HEK293 (cell line): ENCODE measurements around the gene EXTL1.
A peak's percentile ranks its signal among the peaks of the same experiment; 100 is the strongest.

Experiments used
- CTCF ChIA-PET: fragments of 350-600 bp; formaldehyde crosslinking; extraction: SDS; loops from one replicate; lab custom pipeline; 2021; ENCODE audit warnings: antibody characterized with exemption; lab: Yijun Ruan, JAX
- POLR2A ChIA-PET: fragments of 300-600 bp; formaldehyde crosslinking; extraction: SDS; loops from one replicate; lab custom pipeline; 2020; ENCODE audit warnings: antibody characterized with exemption, inconsistent platforms; lab: Yijun Ruan, JAX
- H3K27ac ChIP-seq: fragments of 200-500 bp; sonication (Bioruptor generic); 2 replicates; pipeline ENCODE4 v1.5.1; 2014; ENCODE audit warnings: low read depth, low read length, control low read depth, inconsistent platforms; ENCODE audit errors: extremely low read depth
- H3K36me3 ChIP-seq, 2 experiments: fragments of 200-500 bp in 1 of 2; sonication (Bioruptor generic) in 1 of 2; 1 replicate in 1 of 2; 2 replicates in 1 of 2; pipeline ENCODE4 v1.5.1; 2014 to 2017; ENCODE audit warnings: inconsistent platforms in 2 of 2, low read length in 2 of 2; ENCODE audit not compliant: control insufficient read depth in 2 of 2, insufficient read depth in 1 of 2
- H3K4me1 ChIP-seq: fragments of 200-500 bp; sonication (Bioruptor generic); 2 replicates; pipeline ENCODE4 v1.5.1; 2014; ENCODE audit warnings: mild to moderate bottlenecking, low read length, inconsistent platforms; ENCODE audit not compliant: control insufficient read depth, insufficient read depth
- H3K4me3 ChIP-seq: 2 replicates; pipeline ENCODE4 v1.5.1; 2011; ENCODE audit warnings: low read depth, mild to moderate bottlenecking, control low read depth, low read length, moderate library complexity
- H3K9me3 ChIP-seq: fragments of 200-500 bp; sonication (Bioruptor generic); 2 replicates; pipeline ENCODE4 v1.5.1; 2014; ENCODE audit warnings: low read depth, low read length, inconsistent platforms; ENCODE audit not compliant: control insufficient read depth, insufficient read depth
- KLF10 ChIP-seq: fragments of 450-650 bp; IDR thresholded peaks from 2 replicates; pipeline ENCODE4 v1.5.1; 2018; ENCODE audit warnings: missing biosample characterization, mild to moderate bottlenecking, missing genetic modification characterization
- WT1 ChIP-seq: fragments of 450-650 bp; formaldehyde crosslinking; IDR thresholded peaks from 2 replicates; pipeline ENCODE4 v1.5.1; 2016; ENCODE audit warnings: missing biosample characterization, missing genetic modification characterization
- ZBTB20 ChIP-seq: fragments of 450-650 bp; formaldehyde crosslinking; IDR thresholded peaks from 2 replicates; pipeline ENCODE4 v1.5.1; 2016; ENCODE audit warnings: missing biosample characterization, missing genetic modification characterization
- ZFHX2 ChIP-seq: fragments of 450-650 bp; formaldehyde crosslinking; conservative IDR thresholded peaks from 2 replicates; pipeline ENCODE4 v1.5.1; 2016; ENCODE audit warnings: missing biosample characterization, missing genetic modification characterization
- ZNF146 ChIP-seq: fragments of 450-650 bp; formaldehyde crosslinking; IDR thresholded peaks from 2 replicates; pipeline ENCODE4 v1.5.1; 2016; ENCODE audit warnings: missing biosample characterization, missing genetic modification characterization
- ZNF184 ChIP-seq: fragments of 450-650 bp; IDR thresholded peaks from 2 replicates; pipeline ENCODE4 v1.5.1; 2018; ENCODE audit warnings: missing biosample characterization, mild to moderate bottlenecking, missing genetic modification characterization
- ZNF19 ChIP-seq: fragments of 450-650 bp; formaldehyde crosslinking; IDR thresholded peaks from 2 replicates; pipeline ENCODE4; 2016; ENCODE audit warnings: missing biosample characterization, missing genetic modification characterization, low read depth
- ZNF2 ChIP-seq: fragments of 450-650 bp; formaldehyde crosslinking; IDR thresholded peaks from 2 replicates; pipeline ENCODE4 v1.5.1; 2016; ENCODE audit warnings: missing biosample characterization, missing genetic modification characterization
- ZNF274 ChIP-seq, 2 experiments: fragments of 200-500 bp in 1 of 2; fragments of 450-650 bp in 1 of 2; sonication (Bioruptor generic) in 1 of 2; formaldehyde crosslinking in 1 of 2; IDR thresholded peaks; 2 replicates each; pipeline versions ENCODE4 v1.5.1 to v1.6.1; 2014 to 2016; ENCODE audit warnings: borderline replicate concordance in 1 of 2, inconsistent platforms in 1 of 2, low read length in 1 of 2, missing biosample characterization in 1 of 2, missing genetic modification characterization in 1 of 2
- ZNF341 ChIP-seq: fragments of 450-650 bp; formaldehyde crosslinking; IDR thresholded peaks from 2 replicates; pipeline ENCODE4; 2016; ENCODE audit warnings: low read depth, missing biosample characterization, missing genetic modification characterization
- ZNF530 ChIP-seq: fragments of 450-650 bp; formaldehyde crosslinking; IDR thresholded peaks from 2 replicates; pipeline ENCODE4 v1.5.1; 2016; ENCODE audit warnings: low read depth, missing biosample characterization, missing genetic modification characterization
- ZNF560 ChIP-seq: fragments of 450-650 bp; formaldehyde crosslinking; IDR thresholded peaks from 2 replicates; pipeline ENCODE4 v1.5.1; 2017; ENCODE audit warnings: missing biosample characterization, missing genetic modification characterization, borderline replicate concordance
- ZNF596 ChIP-seq: fragments of 450-650 bp; IDR thresholded peaks from 2 replicates; pipeline ENCODE4 v1.5.0; 2018; ENCODE audit warnings: missing biosample characterization, mild to moderate bottlenecking, missing genetic modification characterization, moderate library complexity
- ZNF621 ChIP-seq: fragments of 450-650 bp; formaldehyde crosslinking; IDR thresholded peaks from 2 replicates; pipeline ENCODE4 v1.5.1; 2017; ENCODE audit warnings: missing biosample characterization, missing genetic modification characterization
- ZNF623 ChIP-seq: fragments of 450-650 bp; formaldehyde crosslinking; IDR thresholded peaks from 2 replicates; pipeline ENCODE4 v1.5.1; 2016; ENCODE audit warnings: missing biosample characterization, missing genetic modification characterization
- ZNF626 ChIP-seq: fragments of 450-650 bp; sonication (Bioruptor Pico); formaldehyde crosslinking; IDR thresholded peaks from 2 replicates; pipeline ENCODE4 v1.5.1; 2018; ENCODE audit warnings: missing biosample characterization, missing genetic modification characterization, inconsistent platforms
- ZNF677 ChIP-seq: fragments of 450-650 bp; IDR thresholded peaks from 2 replicates; pipeline ENCODE4 v1.5.0; 2018; ENCODE audit warnings: missing biosample characterization, mild to moderate bottlenecking, missing genetic modification characterization, moderate library complexity
- ZNF747 ChIP-seq: fragments of 450-650 bp; formaldehyde crosslinking; IDR thresholded peaks from 2 replicates; pipeline ENCODE4 v1.5.1; 2016; ENCODE audit warnings: missing biosample characterization, missing genetic modification characterization
- TF ChIP-seq, protein P1 (sequence below): fragments of 450-650 bp; formaldehyde crosslinking; IDR thresholded peaks from 2 replicates; pipeline ENCODE4 v1.5.1; 2016; ENCODE audit warnings: missing biosample characterization, missing genetic modification characterization
- TF ChIP-seq, protein P2 (sequence below): fragments of 450-650 bp; IDR thresholded peaks from 2 replicates; pipeline ENCODE4 v1.5.1; 2018; ENCODE audit warnings: missing biosample characterization, mild to moderate bottlenecking, missing genetic modification characterization
- TF ChIP-seq, protein P3 (sequence below): fragments of 450-650 bp; formaldehyde crosslinking; IDR thresholded peaks from 2 replicates; pipeline ENCODE4 v1.5.1; 2017; ENCODE audit warnings: missing biosample characterization, missing genetic modification characterization
- TF ChIP-seq, protein P4 (sequence below): fragments of 450-650 bp; formaldehyde crosslinking; IDR thresholded peaks from 2 replicates; pipeline ENCODE4 v1.5.1; 2016; ENCODE audit warnings: missing biosample characterization, missing genetic modification characterization
- TF ChIP-seq, protein P5 (sequence below): fragments of 450-650 bp; formaldehyde crosslinking; IDR thresholded peaks from 2 replicates; pipeline ENCODE4 v1.5.1; 2016; ENCODE audit warnings: missing biosample characterization, missing genetic modification characterization, borderline replicate concordance

The EXTL1 gene

DNA sequence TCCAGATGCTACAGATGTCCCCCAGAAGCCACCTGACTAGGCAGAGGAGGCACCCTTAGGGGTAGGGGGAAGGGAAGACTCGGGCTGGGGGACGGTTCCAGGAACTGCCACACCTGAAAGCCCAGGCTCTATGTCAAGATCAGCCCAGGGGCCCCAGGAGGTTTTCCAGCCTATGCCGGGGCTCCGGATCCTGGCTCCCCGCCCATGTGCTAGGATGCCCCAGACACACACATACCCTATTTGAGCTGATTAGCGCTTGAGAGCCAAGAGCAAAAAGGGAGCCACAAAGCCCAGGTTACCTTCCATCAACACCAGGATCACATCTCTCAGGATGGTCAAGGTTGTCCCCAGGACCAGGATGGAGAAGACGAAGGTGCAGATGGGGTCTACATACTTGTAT, 19.8 kb downstream of the EXTL1 start:
- H3K4me1 ChIP-seq = no peaks in the 10 kb centered on the region
- POLR2A ChIA-PET = no interaction called here
- TF ChIP-seq WT1 (tag by site-specific recombination) (no peak), ZNF341 (tag by site-specific recombination) (no peak), ZNF747 (tag by site-specific recombination) (no peak), ZNF677 (tag by site-specific recombination) (no peak), ZBTB20 (tag by site-specific recombination) (peak; percentile 18; the same call in 1 of the 2 replicates)
- TF ChIP-seq, protein P1, sequence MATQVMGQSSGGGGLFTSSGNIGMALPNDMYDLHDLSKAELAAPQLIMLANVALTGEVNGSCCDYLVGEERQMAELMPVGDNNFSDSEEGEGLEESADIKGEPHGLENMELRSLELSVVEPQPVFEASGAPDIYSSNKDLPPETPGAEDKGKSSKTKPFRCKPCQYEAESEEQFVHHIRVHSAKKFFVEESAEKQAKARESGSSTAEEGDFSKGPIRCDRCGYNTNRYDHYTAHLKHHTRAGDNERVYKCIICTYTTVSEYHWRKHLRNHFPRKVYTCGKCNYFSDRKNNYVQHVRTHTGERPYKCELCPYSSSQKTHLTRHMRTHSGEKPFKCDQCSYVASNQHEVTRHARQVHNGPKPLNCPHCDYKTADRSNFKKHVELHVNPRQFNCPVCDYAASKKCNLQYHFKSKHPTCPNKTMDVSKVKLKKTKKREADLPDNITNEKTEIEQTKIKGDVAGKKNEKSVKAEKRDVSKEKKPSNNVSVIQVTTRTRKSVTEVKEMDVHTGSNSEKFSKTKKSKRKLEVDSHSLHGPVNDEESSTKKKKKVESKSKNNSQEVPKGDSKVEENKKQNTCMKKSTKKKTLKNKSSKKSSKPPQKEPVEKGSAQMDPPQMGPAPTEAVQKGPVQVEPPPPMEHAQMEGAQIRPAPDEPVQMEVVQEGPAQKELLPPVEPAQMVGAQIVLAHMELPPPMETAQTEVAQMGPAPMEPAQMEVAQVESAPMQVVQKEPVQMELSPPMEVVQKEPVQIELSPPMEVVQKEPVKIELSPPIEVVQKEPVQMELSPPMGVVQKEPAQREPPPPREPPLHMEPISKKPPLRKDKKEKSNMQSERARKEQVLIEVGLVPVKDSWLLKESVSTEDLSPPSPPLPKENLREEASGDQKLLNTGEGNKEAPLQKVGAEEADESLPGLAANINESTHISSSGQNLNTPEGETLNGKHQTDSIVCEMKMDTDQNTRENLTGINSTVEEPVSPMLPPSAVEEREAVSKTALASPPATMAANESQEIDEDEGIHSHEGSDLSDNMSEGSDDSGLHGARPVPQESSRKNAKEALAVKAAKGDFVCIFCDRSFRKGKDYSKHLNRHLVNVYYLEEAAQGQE = no peak
- TF ChIP-seq, protein P2, sequence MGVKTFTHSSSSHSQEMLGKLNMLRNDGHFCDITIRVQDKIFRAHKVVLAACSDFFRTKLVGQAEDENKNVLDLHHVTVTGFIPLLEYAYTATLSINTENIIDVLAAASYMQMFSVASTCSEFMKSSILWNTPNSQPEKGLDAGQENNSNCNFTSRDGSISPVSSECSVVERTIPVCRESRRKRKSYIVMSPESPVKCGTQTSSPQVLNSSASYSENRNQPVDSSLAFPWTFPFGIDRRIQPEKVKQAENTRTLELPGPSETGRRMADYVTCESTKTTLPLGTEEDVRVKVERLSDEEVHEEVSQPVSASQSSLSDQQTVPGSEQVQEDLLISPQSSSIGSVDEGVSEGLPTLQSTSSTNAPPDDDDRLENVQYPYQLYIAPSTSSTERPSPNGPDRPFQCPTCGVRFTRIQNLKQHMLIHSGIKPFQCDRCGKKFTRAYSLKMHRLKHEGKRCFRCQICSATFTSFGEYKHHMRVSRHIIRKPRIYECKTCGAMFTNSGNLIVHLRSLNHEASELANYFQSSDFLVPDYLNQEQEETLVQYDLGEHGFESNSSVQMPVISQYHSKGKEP (tag by site-specific recombination) = no peak
- TF ChIP-seq, protein P3, sequence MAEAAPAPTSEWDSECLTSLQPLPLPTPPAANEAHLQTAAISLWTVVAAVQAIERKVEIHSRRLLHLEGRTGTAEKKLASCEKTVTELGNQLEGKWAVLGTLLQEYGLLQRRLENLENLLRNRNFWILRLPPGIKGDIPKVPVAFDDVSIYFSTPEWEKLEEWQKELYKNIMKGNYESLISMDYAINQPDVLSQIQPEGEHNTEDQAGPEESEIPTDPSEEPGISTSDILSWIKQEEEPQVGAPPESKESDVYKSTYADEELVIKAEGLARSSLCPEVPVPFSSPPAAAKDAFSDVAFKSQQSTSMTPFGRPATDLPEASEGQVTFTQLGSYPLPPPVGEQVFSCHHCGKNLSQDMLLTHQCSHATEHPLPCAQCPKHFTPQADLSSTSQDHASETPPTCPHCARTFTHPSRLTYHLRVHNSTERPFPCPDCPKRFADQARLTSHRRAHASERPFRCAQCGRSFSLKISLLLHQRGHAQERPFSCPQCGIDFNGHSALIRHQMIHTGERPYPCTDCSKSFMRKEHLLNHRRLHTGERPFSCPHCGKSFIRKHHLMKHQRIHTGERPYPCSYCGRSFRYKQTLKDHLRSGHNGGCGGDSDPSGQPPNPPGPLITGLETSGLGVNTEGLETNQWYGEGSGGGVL (tag by site-specific recombination) = no peak
- TF ChIP-seq, all 188 proteins: peak for 1
- Histone ChIP-seq H3K4me3 (no peak overlapping the region), H3K36me3 (no peaks in the 10 kb centered on the region), H3K27ac (no peak overlapping the region), H3K9me3 (no peaks in the 10 kb centered on the region)
- CTCF ChIA-PET = interaction anchor here (0.6 to 1.4 kb wide), 5 partner anchors 63 to 364 kb away, joined by 3 to 8 read pairs (median 4); no protein-coding TSS in a partner anchor

DNA sequence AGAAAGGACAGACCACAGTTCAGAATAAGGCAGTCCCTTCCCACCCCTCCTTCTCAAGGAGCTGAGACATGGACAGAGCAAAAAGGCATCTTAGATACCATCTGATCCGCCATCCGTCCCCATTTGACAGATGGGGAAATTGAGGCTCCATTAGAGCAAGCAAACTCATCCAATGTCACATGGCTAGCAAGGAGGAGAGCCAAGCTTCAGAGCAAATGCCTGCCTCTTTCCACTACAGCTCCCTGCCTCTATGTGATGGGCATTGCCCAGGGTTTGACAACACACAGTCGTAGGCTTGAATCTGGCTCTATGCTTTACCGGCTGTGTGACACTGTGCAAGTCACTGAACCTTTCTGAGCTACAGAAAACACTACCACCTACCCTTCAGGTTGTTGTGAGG, 20.4 kb downstream of the EXTL1 start:
- Histone ChIP-seq H3K4me1 (no peaks in the 10 kb centered on the region), H3K4me3 (no peak overlapping the region), H3K9me3 (no peaks in the 10 kb centered on the region), H3K27ac (no peak overlapping the region), H3K36me3 (no peaks in the 10 kb centered on the region)
- ChIA-PET POLR2A (no interaction called here), CTCF (interaction anchor here (0.7 to 1.4 kb wide), 2 partner anchors 126 to 280 kb away, joined by 3 to 4 read pairs; no protein-coding TSS in a partner anchor)
- TF ChIP-seq ZNF2 (tag by site-specific recombination) = no peak
- no peak for TF ChIP-seq ZNF274 (IDR thresholded peaks at IDR 0.05; ENCODE audit: low read length)
- TF ChIP-seq ZNF274 (tag by site-specific recombination; IDR thresholded peaks at IDR 0.05; ENCODE audit: borderline replicate concordance) = no peak
- TF ChIP-seq ZNF19 (tag by site-specific recombination) = no peak
- TF ChIP-seq ZNF623 = no peak
- no peak for TF ChIP-seq ZNF530 (tag by site-specific recombination)
- no peak for TF ChIP-seq ZNF626 (tag by site-specific recombination)
- TF ChIP-seq, protein P4, sequence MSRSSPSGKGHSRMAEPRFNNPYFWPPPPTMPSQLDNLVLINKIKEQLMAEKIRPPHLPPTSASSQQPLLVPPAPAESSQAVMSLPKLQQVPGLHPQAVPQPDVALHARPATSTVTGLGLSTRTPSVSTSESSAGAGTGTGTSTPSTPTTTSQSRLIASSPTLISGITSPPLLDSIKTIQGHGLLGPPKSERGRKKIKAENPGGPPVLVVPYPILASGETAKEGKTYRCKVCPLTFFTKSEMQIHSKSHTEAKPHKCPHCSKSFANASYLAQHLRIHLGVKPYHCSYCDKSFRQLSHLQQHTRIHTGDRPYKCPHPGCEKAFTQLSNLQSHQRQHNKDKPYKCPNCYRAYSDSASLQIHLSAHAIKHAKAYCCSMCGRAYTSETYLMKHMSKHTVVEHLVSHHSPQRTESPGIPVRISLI (tag by site-specific recombination) = no peak
- TF ChIP-seq ZNF184 (tag by site-specific recombination) = no peak
- TF ChIP-seq ZNF146 = no peak
- TF ChIP-seq ZNF621 (tag by site-specific recombination) = no peak
- TF ChIP-seq KLF10 (tag by site-specific recombination) = no peak
- no peak for TF ChIP-seq ZFHX2 (tag by site-specific recombination)
- TF ChIP-seq ZNF596 = no peak
- TF ChIP-seq, protein P5, sequence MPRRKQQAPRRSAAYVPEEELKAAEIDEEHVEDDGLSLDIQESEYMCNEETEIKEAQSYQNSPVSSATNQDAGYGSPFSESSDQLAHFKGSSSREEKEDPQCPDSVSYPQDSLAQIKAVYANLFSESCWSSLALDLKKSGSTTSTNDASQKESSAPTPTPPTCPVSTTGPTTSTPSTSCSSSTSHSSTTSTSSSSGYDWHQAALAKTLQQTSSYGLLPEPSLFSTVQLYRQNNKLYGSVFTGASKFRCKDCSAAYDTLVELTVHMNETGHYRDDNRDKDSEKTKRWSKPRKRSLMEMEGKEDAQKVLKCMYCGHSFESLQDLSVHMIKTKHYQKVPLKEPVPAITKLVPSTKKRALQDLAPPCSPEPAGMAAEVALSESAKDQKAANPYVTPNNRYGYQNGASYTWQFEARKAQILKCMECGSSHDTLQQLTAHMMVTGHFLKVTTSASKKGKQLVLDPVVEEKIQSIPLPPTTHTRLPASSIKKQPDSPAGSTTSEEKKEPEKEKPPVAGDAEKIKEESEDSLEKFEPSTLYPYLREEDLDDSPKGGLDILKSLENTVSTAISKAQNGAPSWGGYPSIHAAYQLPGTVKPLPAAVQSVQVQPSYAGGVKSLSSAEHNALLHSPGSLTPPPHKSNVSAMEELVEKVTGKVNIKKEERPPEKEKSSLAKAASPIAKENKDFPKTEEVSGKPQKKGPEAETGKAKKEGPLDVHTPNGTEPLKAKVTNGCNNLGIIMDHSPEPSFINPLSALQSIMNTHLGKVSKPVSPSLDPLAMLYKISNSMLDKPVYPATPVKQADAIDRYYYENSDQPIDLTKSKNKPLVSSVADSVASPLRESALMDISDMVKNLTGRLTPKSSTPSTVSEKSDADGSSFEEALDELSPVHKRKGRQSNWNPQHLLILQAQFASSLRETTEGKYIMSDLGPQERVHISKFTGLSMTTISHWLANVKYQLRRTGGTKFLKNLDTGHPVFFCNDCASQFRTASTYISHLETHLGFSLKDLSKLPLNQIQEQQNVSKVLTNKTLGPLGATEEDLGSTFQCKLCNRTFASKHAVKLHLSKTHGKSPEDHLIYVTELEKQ = no peak
- no peak for TF ChIP-seq ZNF560 (tag by site-specific recombination)
